ENCODE measurements around the gene MAP4. TPM values are rescaled to one million over a fixed set of nuclear protein-coding genes. Genes with fewer than 3 reads are reported as not detected.

MAP4 gene
- total RNA-seq, 1 experiment from 2014 or later = 140 TPM

DNA sequence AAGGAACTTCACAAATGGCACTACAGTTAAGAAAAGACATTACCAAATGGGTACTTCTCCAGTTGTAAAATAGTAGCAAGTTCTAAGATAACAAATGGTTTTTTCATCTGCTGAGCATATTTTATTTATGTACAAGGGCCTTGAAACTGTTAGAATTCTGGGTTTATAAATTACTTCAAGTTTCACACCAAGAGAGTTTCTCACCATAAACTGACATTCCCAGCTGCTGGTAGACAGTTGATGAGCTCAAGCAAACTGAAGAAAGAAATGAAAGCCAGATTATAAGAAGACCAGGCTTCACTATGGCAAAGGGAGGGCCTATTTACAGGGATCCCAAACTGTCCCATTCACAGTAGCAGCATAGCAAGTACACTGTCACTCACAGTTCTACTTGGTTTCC, 113.5 kb downstream of the MAP4 start:
- Histone ChIP-seq H2BK15ac (ENCODE audit: low read depth, low read length) (no peak overlapping the region), H2AK5ac (ENCODE audit: insufficient read length, low read length) (no peak overlapping the region), H2BK20ac (ENCODE audit: low read depth, low read length, poor library complexity, severe bottlenecking) (no peak overlapping the region), H3K4me1 (ENCODE audit: insufficient read depth, low read length) (no peaks in the 10 kb centered on the region), H4K5ac (ENCODE audit: insufficient read length, low read depth, low read length) (no peak overlapping the region), H3K79me2 (ENCODE audit: insufficient read depth, low read length) (no peaks in the 10 kb centered on the region), H3K9ac (ENCODE audit: extremely low read depth, insufficient read length, low read length) (no peak overlapping the region), H3K23me2 (ENCODE audit: insufficient read length, low read depth, low read length, poor library complexity, severe bottlenecking) (no peaks in the 10 kb centered on the region), H3K9me3 (ENCODE audit: control insufficient read depth, low read depth, low read length) (no peaks in the 10 kb centered on the region), H2BK12ac (ENCODE audit: insufficient read length, low read depth, low read length) (no peak overlapping the region), H2AFZ (ENCODE audit: low read length) (no peak overlapping the region), H2BK120ac (ENCODE audit: low read depth, low read length, poor library complexity, severe bottlenecking) (no peak overlapping the region), H3K4ac (ENCODE audit: low read depth, low read length) (no peak overlapping the region), H3T11ph (ENCODE audit: low read length) (no peak overlapping the region), H3K27ac (ENCODE audit: insufficient read length, low read depth, low read length) (no peak overlapping the region), H4K91ac (ENCODE audit: insufficient read length, low read depth, low read length) (no peak overlapping the region), H2BK5ac (ENCODE audit: insufficient read length, low read length) (no peak overlapping the region), H3K56ac (ENCODE audit: insufficient read length, low read depth, low read length) (no peak overlapping the region), H3K18ac (ENCODE audit: insufficient read length, low read depth, low read length) (no peak overlapping the region), H3K4me2 (ENCODE audit: insufficient read depth, insufficient read length, low read length) (no peak overlapping the region), H4K8ac (replicated peaks; ENCODE audit: insufficient read length, low read depth, low read length) (no peak overlapping the region), H3K79me1 (ENCODE audit: insufficient read depth, low read depth, low read length, poor library complexity, severe bottlenecking) (no peaks in the 10 kb centered on the region), H3K23ac (ENCODE audit: insufficient read length, low read depth, low read length) (no peak overlapping the region), H3K14ac (ENCODE audit: insufficient read depth, low read length) (no peak overlapping the region), H3K27me3 (ENCODE audit: insufficient read depth, low read length) (no peaks in the 10 kb centered on the region), H4K20me1 (ENCODE audit: control insufficient read depth, insufficient read depth, insufficient read length) (no peaks in the 10 kb centered on the region)
- TF ChIP-seq, protein P1, sequence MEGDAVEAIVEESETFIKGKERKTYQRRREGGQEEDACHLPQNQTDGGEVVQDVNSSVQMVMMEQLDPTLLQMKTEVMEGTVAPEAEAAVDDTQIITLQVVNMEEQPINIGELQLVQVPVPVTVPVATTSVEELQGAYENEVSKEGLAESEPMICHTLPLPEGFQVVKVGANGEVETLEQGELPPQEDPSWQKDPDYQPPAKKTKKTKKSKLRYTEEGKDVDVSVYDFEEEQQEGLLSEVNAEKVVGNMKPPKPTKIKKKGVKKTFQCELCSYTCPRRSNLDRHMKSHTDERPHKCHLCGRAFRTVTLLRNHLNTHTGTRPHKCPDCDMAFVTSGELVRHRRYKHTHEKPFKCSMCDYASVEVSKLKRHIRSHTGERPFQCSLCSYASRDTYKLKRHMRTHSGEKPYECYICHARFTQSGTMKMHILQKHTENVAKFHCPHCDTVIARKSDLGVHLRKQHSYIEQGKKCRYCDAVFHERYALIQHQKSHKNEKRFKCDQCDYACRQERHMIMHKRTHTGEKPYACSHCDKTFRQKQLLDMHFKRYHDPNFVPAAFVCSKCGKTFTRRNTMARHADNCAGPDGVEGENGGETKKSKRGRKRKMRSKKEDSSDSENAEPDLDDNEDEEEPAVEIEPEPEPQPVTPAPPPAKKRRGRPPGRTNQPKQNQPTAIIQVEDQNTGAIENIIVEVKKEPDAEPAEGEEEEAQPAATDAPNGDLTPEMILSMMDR (conservative IDR thresholded peaks at IDR 0.05) = no peak
- H3K36me3 Mint-ChIP-seq (ENCODE audit: insufficient read depth in 1 of 3, low read depth in 3 of 3) = peaks cover 2 to 34% (median 3%) of the 10 kb centered on the region in 3 experiments; a peak in 5 of 7 replicates
- no peak for DNase-seq
- H3K9me3 Mint-ChIP-seq = no peaks in the 10 kb centered on the region
- peak overlapping the region in 1 of 3 experiments; percentile 61; a peak in 1 of 7 replicates for H3K27ac Mint-ChIP-seq
- no peak overlapping the region for H3K4me3 Mint-ChIP-seq
- H3K27me3 Mint-ChIP-seq (ENCODE audit: low read depth) = no peaks in the 10 kb centered on the region
- H3K4me1 Mint-ChIP-seq = peaks cover 3% of the 10 kb centered on the region in 2 experiments; a peak in 2 of 4 replicates

Measured in H9 (cell line).